NCI-H345 (cell line): ENCODE measurements around the gene FAM107B.
"Not testable (repeated sequence)": the region's sequence is repeated elsewhere in the genome, so short reads cannot be mapped to it uniquely, and the experiment has no call there.

ENCODE experiments used
- DNase-seq: peaks from one replicate; lab custom pipeline; 2025; lab: John Stamatoyannopoulos, UW

The FAM107B gene

DNA sequence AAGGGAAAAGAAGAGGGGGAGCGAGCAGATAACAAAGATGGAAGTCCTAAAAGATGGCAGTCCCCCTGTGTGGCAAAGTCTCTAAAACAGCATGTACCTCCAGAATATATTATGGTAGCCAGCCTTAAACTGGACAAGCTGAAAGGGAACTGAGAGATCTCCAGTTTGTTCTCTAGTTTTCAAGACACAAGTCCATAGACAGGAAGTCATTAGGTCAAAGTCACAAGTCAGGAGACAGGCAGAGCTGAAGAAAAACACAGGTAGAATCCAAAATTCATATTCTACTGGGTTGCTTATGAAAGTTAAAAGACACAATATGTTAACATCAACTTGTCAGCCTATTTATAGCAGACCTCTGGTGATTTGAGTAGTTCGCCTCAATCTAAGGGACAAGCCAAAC is 38.7 kb downstream of the FAM107B start:
- no peak for DNase-seq

DNA sequence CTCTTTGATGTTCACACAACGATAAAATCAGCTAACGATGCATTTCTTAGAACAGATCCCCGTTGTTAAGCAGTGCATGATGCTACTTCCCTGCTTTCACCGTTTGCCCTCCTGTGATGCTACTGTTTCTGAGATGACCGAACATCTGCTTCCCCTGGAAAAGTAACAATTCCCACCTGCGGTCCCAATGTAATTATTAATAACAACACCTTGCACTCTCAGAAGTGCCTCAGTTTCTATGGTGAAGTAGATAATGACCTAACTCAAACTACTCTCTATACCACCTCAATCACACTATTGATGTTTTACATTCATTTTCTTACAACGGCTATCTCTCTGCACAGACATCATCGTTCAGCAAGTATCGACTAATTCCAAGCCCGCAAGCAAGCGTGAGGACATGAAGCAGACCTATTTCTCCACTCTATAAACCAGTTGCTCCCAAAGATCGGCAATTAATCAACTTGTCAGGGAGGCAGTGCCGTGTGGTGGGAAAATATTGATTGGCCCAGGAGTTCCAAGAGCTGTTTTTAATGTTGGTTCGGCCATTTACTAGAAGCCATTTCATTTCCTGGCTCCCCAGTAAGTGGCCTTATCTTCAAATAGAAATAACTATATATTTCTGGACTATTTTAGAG is 42.7 kb downstream of the FAM107B start:
- no peak for DNase-seq

- no peak for DNase-seq
These were observed 46.4 kb downstream of the FAM107B start for GRCh38 chr10:14728346-14728745.

DNA sequence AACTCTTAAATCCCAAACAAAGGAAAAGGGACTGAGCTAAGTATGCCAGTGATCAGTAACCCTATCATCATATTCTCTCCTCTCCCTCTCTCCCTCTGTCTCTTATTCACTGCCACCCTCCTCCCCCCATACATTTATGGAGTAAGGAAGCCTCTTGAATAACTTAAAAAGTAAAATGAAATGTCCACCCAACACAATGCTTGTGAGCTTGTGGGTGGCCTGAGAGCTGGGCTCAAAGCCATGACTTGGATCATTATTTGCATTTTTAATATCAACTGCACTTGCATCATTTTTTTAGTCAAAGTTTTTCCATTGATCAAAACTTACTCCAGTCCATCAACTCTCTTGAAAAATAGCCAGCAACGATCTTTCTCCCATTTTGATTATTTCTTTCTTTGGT is 46.8 kb downstream of the FAM107B start:
- no peak for DNase-seq

DNA sequence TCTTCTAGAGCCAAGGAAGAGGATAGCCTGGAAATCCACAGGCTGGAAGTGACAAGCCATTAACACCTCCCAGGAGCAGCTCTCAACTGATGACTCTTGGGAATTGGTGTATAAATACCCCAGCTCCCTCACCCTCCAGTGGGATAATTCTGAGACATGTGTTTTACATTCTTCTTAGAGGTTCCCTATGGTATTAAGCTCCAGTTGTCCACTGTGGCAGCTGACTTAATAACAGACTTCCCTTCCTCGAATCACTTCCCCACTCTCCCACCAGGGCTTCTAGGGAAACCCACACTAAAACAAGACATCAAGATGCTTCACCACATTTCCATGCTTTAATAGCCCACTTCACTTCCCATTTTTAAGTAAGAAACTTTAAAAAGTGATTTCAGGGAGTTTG is 47.2 kb downstream of the FAM107B start:
- DNase-seq, result no peak

DNA sequence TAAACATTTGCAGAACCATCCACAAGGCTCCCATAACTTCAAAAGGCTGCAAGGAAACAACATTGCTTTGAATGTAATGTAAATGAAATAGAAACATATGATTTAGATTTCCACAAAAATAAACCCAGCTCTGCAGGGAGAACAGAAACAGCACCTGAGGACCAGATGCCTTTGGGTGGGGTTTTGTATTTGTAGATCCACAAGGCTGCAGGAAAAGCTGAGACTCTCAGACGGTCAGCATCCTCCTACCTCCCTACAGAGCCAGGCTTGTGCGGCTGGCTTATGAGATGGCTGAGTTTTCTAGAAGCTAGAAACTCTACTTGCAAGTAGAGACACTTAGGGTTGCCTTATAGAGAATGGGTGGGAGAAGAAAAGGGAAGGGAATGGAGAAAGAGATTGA is 49.8 kb downstream of the FAM107B start:
- no peak for DNase-seq

GRCh38 chr10:14723052-14723689 is 51.5 kb downstream of the FAM107B start:
- no peak for DNase-seq

DNA sequence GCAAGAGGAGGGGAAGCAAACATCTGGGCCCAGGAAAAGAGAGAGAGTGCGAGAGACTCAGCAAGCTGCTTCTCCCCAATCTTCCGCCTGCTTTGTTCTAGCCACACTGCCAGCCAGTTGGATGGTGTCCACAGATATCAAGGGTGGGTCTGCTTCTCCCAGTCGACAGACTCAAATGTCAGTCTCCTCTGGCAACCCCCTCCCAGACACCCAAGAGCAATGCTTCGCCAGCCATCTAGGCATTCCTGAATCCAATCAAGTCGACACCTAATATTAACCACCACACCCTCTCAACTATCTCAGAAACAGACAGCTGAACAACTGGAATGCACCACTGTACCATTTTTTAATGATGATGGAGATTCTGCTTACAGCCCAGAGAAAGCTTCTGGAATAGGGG is 57.1 kb downstream of the FAM107B start:
- DNase-seq, result no peak

- no peak for DNase-seq
These were observed 61.7 kb downstream of the FAM107B start for GRCh38 chr10:14712991-14713424.

DNA sequence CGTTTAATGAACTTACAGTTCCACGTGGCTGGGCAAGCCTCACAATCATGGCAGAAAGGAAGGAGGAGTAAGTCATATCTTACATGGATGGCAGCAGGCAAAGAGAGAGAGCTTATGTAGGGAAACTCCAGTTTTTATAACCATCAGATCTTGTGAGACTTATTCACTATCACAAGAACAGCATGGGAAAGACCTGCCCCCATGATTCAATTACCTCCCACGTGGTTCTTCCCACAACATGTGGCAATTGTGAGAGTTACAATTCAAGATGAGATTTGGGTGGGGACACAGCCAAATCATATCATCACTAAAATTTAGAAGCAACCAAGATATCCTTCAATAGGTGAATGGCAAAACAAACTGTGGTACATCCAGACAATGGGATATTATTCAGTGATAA is 65.4 kb downstream of the FAM107B start:
- not testable (repeated sequence) for DNase-seq

GRCh38 chr10:14707481-14707880 is 67.2 kb downstream of the FAM107B start:
- no peak for DNase-seq

GRCh38 chr10:14705548-14706230 is 69.0 kb downstream of the FAM107B start:
- DNase-seq, result no peak

DNA sequence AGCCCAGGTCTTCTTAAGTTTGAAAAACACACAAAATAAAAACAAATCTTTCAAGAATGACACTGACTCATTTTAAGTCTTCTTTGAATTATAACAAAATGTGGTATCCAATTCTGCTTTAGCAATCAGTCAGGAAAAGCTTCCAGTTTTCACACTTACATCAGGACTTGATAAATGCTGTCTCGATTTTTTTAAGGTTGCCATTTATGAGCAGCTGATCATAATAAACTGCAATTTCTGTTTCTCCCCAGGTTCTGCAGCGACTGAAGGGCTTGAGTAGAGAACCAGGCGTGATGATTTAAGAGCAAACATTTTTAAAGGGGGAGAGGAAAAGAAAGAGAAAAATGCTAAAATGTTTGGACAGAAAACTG is 71.1 kb downstream of the FAM107B start:
- no peak for DNase-seq

DNA sequence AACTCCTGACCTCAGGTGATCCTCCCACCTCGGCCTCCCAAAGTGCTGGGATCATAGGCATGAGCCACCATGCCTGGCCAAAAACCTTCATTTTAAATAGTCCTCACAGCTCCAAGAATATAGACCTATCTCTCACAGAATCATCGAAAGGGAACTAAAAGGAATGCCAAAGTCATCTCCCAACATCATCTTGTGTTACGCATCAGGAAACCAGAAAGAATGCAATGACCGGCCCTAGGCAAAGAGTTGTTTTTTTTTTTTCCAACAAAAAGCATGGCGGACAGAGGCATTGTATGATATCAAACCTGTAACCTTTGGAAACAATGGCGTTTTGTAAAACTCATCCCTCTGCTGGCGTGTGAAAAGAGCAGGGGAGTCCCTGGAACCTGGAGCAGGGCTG is 73.2 kb downstream of the FAM107B start:
- no peak for DNase-seq

- DNase-seq, result no peak
These were observed 74.2 kb downstream of the FAM107B start for GRCh38 chr10:14700546-14700945.

GRCh38 chr10:14699482-14699881 is 75.2 kb downstream of the FAM107B start:
- DNase-seq, result no peak

DNA sequence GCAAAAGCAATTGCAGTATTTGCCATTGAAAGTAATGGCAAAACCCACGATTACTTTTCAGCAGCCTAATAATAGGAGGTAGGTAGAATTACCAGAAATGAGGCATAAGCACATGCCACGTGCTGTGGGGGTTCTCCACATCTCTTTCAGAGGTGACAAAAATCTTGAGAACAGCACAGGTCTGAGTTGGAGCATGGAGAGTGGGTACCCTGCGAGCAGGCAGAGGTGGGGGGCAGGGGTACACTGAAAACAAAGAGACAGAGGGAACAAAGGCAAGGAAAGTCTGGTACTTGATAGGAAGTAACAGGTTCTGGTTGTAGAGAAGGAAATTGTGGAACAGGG is 75.9 kb downstream of the FAM107B start:
- DNase-seq, result no peak

DNA sequence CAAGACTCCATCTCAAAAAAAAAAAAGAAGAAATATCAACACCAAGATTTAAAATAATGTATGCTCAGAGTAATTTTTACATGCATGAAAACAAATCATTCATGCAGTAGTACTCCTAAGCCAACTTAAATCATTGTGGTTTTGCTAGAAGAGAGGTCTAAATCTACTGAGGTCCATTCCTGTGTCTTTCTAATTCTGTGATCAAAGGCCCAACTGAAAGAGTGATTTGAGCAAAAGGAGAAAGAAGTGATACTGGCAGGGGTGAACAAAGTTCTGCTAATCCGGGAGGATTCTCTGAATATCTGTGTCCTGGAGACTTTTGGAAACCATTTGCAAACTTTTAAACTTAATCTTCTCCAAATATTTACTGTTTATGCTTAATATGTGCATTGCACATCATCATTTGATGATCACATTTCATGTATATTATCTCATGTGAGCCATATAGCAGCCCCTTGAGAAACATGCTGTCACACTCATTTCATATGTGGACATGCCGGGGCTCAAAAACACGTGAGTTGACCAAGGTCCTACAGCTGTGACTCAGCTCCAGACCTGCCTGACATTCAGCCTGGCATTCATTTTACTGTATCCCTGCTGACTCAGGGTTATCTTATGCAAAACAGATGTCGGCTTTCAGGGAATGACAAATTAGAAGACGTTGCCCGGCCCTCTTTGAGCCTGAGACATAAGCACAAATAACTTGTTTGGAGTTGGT is 76.4 kb downstream of the FAM107B start:
- DNase-seq, result no peak

- no peak for DNase-seq
These were observed 77.4 kb downstream of the FAM107B start for GRCh38 chr10:14697281-14697680.

GRCh38 chr10:14696821-14697220 is 77.9 kb downstream of the FAM107B start:
- no peak for DNase-seq

- no peak for DNase-seq
These were observed 78.7 kb downstream of the FAM107B start for GRCh38 chr10:14695847-14696480.

GRCh38 chr10:14693891-14694290 is 80.8 kb downstream of the FAM107B start:
- DNase-seq, result no peak
